Measurements from ENCODE around the gene ZFR2. TPM values are rescaled to one million over a fixed set of nuclear protein-coding genes. Genes with fewer than 3 reads are reported as not detected.
A peak's percentile ranks its signal among the peaks of the same experiment; 100 is the strongest.

The ZFR2 gene
- polyA plus RNA-seq, 1 of the 3 experiments (the other 2 are of a cell fraction), result 0.44 TPM

DNA sequence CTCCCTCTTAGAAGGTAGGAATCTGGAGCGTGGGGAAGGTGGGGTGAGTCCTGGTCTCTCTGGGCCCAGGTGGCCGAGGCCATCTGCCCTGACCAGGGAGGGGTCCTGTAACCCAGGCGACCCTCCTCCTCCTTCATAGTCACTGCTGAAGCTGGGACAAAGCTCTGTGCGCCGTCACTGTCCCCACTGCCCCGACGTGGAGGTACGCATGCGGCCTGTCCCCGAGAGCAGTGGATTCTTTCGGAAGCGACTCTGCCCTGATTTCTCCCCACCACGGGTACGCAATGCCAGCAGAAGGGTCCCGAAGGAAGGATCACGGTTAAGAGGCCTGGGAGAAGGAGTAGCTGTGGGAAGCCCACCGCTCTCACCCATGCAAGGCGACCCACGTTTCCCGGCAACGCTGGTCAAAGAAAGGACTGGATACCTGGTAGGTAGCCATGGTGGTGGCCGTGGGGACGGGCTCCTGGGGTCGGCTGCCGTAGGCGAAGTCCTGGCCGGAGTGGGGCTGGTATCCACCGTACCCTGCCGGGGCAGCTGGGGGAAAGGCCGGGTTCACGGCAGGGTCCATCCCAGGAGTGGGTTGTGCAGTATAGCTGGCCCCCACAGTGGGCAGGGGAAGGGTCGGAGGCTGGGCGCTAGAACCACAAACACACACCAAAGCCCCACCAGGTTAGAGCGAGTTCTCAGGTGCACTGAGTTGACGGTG, 34.3 kb downstream of the ZFR2 start:
- H3K4me1 ChIP-seq (ENCODE audit: control insufficient read depth in 1 of 2, insufficient read depth in 2 of 2, low read depth in 1 of 2, low read length in 1 of 2), result no peaks in the 10 kb centered on the region
- H2AFZ ChIP-seq (ENCODE audit: low read depth), result no peak overlapping the region
- WGBS (ENCODE audit: low lambda C conversion rate), result 78% methylated on average over 22 of the region's 35 CpGs
- no peak overlapping the region for H3K9ac ChIP-seq
- peaks cover 6% of the 10 kb centered on the region for H3K27me3 ChIP-seq (ENCODE audit: insufficient read depth)
- H3F3A ChIP-seq (replicated peaks; ENCODE audit: insufficient read depth), result no peaks in the 10 kb centered on the region
- H4K20me1 ChIP-seq (ENCODE audit: insufficient read depth), result no peaks in the 10 kb centered on the region
- peak; percentile 27 for DNase-seq
- H3K9me3 ChIP-seq, result no peaks in the 10 kb centered on the region
- no peaks in the 10 kb centered on the region for H3K9me2 ChIP-seq
- no peak overlapping the region for H3K27ac ChIP-seq (ENCODE audit: low read depth in 2 of 2, low read length in 1 of 2)
- H3K4me2 ChIP-seq, result no peak overlapping the region
- no peak overlapping the region for H3K4me3 ChIP-seq (ENCODE audit: low read depth in 2 of 2, low read length in 1 of 2)
- TF ChIP-seq SMC3 (IDR thresholded peaks at IDR 0.05; ENCODE audit: low read depth, low read length), result no peak
- TF ChIP-seq POLR2AphosphoS5 (IDR thresholded peaks at IDR 0.05; ENCODE audit: low read depth, low read length), result no peak
- no peak for TF ChIP-seq MEF2A (IDR thresholded peaks at IDR 0.05; ENCODE audit: borderline replicate concordance, low read depth)
- no peak for TF ChIP-seq TCF12 (IDR thresholded peaks at IDR 0.05)
- TF ChIP-seq IRF3 (IDR thresholded peaks at IDR 0.05; ENCODE audit: low read depth, low read length), result no peak
- TF ChIP-seq MAX (IDR thresholded peaks at IDR 0.05; ENCODE audit: low read depth), result no peak
- no peak for TF ChIP-seq RXRA (IDR thresholded peaks at IDR 0.05; ENCODE audit: borderline replicate concordance, low read depth)
- TF ChIP-seq, protein P1, sequence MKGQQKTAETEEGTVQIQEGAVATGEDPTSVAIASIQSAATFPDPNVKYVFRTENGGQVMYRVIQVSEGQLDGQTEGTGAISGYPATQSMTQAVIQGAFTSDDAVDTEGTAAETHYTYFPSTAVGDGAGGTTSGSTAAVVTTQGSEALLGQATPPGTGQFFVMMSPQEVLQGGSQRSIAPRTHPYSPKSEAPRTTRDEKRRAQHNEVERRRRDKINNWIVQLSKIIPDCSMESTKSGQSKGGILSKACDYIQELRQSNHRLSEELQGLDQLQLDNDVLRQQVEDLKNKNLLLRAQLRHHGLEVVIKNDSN (IDR thresholded peaks at IDR 0.05; ENCODE audit: borderline replicate concordance, low read depth), result no peak
- TF ChIP-seq SIN3A (IDR thresholded peaks at IDR 0.05; ENCODE audit: borderline replicate concordance, low read depth, low read length), result no peak
- no peak for TF ChIP-seq GABPA (IDR thresholded peaks at IDR 0.05; ENCODE audit: low read depth)
- no peak for TF ChIP-seq RAD21 (IDR thresholded peaks at IDR 0.05; ENCODE audit: low read length)
- TF ChIP-seq, protein P2, sequence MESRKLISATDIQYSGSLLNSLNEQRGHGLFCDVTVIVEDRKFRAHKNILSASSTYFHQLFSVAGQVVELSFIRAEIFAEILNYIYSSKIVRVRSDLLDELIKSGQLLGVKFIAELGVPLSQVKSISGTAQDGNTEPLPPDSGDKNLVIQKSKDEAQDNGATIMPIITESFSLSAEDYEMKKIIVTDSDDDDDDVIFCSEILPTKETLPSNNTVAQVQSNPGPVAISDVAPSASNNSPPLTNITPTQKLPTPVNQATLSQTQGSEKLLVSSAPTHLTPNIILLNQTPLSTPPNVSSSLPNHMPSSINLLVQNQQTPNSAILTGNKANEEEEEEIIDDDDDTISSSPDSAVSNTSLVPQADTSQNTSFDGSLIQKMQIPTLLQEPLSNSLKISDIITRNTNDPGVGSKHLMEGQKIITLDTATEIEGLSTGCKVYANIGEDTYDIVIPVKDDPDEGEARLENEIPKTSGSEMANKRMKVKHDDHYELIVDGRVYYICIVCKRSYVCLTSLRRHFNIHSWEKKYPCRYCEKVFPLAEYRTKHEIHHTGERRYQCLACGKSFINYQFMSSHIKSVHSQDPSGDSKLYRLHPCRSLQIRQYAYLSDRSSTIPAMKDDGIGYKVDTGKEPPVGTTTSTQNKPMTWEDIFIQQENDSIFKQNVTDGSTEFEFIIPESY (IDR thresholded peaks at IDR 0.05; ENCODE audit: borderline replicate concordance, low read depth), result no peak
- no peak for TF ChIP-seq NFIC (IDR thresholded peaks at IDR 0.05; ENCODE audit: borderline replicate concordance)
- TF ChIP-seq RCOR1 (IDR thresholded peaks at IDR 0.05; ENCODE audit: low read length), result no peak
- H3K36me3 ChIP-seq (replicated peaks in 1 of 2; ENCODE audit: control insufficient read depth in 1 of 2, insufficient read depth in 2 of 2, low read length in 1 of 2), result no peaks in the 10 kb centered on the region
- no peaks in the 10 kb centered on the region for H3K79me2 ChIP-seq (ENCODE audit: insufficient read depth)
- POLR2A ChIA-PET, result no interaction called here
- CTCF ChIA-PET, result interaction anchor here (1.1 to 2.9 kb wide), 2 partner anchors 13 to 28 kb away, joined by 3 to 11 read pairs; no protein-coding TSS in a partner anchor
